Endothelial cell of hepatic sinusoid (primary cell): Measurements from ENCODE around the gene KANK2.

Experiments
- in situ Hi-C: cut with HindIII; loops from 2 replicates; pipeline ENCODE4 v1.10.0; 2017; ENCODE audit warnings: low sequenced_read_pairs

The KANK2 gene

DNA sequence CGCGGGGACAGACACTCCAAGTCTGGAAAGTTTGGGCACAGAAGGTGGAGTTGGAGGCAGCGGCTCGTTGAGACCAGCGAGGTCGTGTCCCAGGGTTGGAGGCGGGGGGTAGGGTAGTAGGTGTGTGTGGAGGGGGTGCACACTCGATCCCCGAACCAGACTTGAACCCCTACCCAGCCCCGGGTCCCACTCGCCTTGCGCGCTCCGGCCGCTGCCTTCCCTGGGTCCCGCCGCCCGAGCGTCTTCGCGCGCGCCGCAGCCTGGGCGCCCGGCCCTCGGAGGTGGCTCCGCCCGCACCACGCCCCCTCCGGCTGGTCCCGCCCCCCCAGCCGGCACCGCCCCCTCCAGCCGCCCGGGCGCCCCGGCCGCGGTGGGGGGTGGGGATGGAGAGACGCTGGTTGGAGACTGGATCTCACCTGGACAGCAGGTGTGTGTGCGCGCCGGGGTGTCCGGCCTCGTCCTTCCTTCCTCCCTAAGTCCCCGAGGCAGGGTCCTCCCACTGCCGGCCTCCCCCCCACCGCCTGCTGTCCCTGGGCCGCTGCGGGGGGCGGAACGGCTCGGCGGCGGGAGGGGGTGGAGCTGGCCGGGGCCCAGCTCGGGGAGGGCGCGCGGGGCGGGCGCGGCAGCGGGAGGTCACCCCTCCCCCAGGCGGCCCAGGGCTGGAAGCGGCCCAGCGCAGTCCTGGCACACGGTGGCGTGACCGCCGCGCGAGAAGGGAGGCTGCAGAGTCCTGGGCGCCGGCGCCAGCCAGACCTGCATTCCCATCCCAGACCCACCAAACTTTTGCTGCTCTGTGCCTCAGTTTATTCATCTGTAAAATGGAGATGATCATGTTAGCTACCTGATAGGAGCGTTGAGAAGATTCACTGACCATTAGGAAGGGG lies at the start of gene KANK2:
KANK2 (minus strand) TSS at position 255 of the 884 bp plus-strand sequence. CDS start 3,034 bp downstream, outside the sequence.
- in situ Hi-C loops: no loop called here

DNA sequence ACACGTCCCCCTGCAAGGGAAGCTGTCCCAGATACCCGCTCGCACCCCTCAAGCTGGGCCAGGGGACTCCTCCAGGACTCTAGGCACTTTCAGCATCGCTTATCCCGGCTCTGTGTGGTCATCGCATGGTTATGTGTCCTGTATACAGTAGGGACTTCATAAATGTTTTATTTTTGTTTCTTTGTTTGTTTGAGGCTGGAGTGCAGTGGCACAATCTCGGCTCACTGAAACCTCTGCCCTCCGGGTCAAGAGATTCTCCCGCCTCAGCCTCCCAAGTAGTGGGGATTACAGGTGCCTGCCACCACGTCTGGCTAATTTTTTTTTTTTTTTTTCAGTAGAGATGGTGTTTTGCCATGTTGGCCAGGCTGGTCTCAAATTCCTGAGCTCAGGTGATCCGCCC lies 49.6 kb upstream of the KANK2 start:
- in situ Hi-C loops: no loop called here

DNA sequence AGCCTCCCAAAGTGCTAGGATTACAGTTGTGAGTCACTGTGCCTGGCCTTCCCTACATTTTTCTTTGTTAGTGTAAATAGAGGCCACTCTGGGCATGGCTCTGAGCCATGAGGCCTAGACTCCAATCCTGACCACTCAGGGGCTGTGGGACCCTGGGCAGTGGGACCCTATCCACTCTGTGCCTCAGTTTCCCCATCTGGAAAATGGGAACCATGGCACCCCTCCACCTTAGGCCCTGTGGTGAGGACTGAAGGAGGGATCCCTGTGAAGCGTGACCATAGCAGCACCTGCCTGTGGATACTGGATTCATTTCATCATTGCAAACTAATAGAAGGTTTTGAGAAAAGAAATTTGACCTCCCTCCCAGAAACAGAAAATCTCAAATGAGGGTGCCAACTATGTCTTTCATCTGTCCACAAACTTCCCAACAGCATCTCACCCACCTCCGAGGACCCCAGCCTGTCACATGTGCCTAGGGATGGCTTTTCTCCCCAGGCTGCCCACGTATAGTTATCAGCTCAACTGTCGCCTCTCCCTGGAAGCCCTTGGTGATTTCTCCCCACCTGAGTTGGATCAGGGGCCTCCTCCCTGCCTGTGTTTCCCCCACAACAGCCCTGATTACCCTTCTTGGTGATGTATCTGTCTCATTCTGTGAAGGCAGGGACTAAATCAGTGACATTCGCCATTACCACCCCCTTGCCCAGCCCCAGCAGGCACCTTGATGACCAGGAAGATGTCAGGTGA lies 47.7 kb upstream of the KANK2 start:
- in situ Hi-C loops: no loop called here

DNA sequence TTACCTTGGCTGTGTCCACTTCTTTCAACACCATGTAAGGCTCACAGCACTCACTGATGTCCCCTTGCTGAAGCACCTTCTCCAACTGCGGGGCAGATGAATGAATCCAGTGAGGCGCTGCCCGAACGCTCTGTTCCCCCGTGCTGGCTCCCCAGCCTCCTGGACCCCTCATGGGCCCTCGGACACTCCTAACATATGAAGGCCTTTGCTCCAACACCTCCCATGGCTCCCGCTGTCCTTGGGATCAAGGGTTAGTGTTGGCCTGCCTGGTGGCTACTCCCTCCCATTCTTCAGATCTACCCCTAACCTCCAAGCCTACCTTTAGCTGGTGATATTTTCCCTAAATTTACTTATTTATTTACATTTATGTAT lies 46.4 kb upstream of the KANK2 start:
- in situ Hi-C loops: no loop called here

DNA sequence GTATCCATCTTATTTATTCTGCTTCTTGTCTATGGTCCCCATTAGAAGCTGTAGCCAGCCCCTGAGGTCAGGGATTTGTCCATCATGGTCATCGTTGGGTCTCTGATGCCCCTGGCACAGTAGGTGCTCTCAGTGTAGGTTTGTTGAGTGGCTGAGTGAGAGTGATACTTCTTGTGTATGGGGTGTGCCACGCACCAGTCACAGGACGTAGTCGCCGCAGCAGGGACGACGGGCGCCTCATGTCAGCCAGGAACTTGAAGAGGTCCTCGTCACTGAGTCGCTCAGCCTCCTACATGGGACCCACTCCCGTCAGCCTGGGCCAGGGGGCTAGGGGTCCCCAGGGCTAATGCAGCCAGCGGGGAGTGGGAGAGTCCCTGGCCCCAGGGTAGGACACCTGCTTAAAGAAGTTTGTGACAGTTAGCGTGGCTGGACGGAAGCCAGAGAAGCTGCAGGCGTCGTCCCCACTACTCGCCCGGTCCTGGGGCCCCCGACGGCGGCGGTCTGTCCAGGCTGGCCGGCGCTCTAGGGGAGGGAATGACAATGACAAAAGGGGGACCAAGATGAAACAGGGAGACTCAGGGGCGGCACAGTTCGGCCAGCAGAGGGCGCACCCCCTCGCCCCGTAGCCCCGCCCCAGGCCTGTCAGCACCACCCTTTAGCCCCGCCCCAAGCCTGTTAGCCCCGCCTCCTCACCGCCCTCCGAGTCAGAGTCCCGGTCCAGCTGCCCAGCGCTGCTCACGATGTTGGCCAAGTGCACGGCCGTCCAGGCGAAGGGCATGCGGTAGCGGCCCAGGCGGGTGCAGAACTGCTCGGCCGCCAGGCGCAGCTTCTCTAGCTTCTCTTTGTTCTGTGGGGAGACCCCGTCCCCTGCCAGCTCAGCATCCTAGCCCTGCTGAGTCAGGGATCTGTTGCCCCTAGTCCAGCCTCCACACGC lies 45.8 kb upstream of the KANK2 start:
- in situ Hi-C loops: no loop called here

DNA sequence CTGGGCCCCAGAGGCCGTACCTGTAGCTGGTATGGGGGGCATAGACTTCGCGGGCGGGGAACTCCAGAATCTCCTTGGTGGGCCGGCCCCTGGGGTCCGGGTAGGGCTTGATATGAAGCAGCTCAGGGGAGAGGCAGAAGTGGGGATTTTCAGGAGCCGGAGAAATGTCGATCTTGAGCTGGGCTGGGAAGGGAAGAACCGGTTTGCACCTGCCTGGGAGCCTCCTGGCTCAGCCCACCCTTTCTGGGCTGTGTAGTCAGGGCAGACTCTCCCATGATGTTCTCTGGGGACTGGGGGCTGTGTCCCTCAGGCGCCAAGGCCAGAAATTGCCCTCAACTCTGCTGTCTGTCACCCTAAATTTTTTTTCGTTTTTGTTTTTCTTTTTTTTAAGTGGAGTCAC lies 44.7 kb upstream of the KANK2 start:
- in situ Hi-C loops: no loop called here

DNA sequence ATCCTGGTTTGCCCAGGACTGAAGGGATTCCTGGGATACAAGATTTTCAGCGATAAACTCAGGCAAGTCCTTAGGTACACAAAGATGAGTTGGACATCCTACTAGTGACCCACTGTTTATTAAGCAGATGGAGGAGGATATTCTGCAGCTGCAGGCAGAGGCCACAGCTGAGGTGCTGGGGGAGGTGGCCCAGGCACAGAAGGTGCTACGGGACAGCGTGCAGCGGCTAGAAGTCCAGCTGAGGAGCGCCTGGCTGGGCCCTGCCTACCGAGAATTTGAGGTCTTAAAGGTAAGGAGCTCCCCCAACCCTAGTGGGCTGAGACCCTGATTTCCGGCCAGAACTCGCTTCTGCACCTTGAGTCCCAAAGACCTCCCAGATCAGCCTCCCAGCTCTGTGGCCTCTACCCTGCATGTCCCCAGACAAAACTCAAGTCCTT lies 42.7 kb upstream of the KANK2 start:
- in situ Hi-C loops: no loop called here

DNA sequence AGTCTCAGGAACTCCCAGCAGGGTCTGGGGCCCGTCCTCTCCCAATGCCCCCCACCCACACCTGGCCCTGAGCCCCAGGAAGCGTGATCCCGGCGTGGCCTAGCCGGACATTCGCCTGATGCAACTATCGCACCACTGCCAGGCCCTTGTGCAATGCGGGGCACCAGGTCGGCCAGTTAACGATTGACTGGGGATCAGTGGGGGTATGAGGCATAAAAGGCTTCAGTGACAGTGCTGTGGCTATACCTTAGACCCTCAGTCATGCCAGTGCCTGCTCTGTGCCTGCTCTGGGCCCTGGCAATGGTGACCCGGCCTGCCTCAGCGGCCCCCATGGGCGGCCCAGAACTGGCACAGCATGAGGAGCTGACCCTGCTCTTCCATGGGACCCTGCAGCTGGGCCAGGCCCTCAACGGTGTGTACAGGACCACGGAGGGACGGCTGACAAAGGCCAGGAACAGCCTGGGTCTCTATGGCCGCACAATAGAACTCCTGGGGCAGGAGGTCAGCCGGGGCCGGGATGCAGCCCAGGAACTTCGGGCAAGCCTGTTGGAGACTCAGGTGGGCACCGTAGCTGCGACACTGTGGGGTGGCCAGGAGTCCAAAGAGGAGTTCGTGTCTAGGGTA lies 42.1 kb upstream of the KANK2 start, which contains the start of gene ANGPTL8:
ANGPTL8 (plus strand) TSS at position 243 of the 624 bp plus-strand sequence; CDS start at position 262, 19 bp downstream.
- in situ Hi-C loops: no loop called here

DNA sequence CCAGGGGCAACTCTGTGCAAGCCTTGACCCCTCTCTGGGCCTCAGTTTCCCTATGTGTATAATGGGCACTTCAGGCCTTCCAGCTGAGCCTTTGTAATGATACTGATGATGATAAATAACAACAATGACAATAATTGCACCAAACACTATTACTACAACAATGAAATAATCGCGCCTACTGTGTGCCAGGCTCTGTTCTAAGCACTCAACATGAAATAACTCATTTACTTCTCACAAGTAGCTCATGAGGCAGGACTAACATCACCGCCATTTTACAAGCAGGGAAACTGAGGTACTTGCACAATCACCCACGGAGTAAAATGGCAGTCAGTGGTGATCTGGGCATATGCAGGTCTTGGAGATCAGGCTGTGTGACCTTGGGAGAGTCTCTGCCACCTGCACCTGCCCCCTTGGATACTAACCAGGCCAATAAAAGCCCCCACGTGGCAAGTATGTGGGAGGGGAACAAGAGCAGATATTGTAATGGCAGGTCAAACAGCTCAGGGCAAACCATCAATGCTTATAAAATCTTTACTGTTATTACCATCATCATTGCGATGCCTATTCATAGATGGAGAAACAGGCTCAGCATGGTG lies 41.5 kb upstream of the KANK2 start:
- in situ Hi-C loops: no loop called here

DNA sequence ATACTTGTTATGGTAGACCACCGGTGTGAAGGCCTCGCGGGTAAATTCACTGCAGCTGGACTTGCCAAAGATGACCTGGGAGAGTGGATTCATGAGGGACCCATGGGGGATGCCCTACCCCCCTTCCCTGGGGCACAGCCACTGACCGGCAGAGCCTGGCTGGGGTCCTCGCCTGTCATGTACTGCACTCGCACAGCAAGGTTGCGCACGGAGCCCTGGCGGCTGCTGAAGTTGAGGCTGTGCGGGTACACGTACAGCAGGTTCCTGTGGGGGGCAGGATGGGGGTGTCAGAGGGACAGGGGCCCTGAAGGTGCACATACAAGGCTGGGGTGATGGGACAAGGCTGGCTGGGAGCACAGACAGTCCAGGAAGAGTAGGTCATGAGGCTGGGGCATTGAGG lies 40.7 kb upstream of the KANK2 start:
- in situ Hi-C loops: no loop called here

DNA sequence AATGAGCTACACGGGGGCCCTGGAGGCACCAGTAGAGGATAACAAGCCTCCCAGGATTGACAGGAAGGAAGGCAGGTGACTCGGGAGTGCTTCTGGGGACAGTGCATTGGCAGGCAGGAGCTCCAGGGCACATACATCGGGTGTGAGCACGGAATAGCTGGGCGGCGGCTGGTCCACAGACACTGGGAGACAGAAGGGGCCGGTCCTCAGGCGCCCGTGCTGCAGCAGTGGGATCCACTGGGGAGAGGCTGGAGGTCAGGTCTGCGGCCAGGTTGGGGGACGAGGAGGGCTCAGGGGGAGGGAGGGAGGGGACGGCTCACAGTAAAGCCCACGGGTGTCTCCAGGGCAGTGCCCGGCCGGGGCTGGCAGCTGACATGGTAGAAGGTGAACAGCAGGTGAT lies 40.0 kb upstream of the KANK2 start:
- in situ Hi-C loops: no loop called here

DNA sequence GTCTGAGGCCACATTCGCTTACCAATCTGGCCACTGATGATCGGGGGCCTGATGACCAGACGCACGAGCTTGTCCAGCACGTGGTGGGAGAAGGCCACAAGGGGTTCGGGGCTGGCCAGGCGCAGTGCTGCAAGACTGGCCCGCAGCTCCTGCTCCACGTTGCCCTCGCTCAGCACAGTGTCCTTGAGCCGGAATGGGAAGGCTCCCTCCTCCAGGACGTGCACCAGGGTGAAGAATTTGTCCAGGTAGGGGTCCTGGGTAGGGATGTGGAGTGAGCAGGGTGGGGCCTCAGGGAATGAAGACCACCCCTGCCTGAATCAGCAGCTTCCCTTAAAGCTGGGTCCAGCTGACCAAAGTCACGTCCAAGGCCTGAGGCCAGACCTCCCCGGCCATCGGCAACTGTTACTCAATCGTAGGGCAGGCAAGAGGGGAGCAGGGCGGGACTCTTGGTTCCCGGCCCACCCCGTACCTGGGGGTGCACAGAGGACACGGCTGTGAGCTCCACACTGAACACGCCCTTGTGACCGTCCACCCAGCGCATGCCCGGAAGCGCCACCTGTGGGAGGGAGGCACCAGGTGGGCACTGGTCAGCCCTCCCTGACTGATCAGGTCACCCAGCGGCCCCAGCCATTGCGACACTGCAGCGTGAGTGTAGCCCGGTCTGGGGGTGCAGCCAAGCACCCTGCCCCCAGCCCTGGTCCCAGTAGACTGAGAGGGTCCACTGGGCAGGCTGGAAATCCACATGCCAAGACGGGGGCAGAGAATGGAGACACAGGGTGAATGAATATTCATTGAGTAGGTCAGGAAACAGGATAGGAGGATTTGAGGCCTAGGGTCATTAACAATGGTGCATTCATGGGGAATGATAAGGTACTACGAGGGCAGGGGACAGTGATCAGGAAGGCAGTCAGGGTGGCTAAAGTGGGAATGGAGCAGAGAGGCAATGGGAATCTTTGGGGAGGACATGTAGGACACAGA lies 39.3 kb upstream of the KANK2 start:
- in situ Hi-C loops: no loop called here

DNA sequence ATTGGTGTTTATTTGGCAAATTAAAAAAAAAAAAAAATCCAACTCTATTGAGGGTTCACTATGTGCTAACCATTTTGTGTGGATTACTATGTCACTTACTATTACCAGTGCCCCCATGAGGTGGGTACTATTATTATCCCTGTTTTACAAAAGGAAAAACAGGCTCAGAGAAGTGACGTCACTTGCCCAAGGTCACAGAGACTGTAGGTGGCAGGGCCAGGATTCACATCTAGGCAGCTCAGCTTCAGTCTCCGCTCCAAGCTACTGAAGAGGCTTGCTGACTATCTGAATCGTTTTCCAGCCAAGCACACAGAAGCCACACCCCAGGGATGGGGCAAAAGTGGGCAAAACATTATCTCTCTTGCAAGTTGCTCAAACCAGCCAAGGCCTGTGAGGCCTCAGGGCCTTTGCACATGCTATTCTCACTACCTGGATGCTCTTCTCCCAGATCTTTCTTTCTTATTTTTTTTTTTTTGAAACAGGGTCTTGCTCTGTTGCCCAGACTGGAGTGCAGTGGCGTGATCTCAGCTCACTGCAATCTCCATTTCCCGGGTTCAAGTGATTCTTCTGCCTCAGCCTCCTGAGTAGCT lies 37.2 kb upstream of the KANK2 start:
- in situ Hi-C loops: no loop called here

DNA sequence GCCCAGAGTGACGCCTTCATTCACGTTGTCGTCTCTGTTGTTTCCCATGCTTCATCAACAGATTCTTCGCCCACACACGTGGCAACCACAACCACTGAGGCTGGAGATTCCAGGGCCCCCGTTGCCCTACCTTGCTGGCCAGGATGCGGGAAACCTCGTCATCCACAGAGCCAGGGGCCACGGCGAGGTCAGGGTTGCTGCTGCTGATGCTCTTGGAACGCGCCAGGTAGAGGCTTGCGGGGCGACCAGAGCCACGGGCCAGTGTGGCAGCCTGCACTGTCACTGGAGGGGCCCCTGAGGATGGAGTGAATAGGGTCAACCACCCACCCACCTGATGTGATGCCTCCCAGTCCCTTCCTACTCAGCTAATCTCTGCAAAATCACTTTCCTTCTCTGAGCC lies 35.7 kb upstream of the KANK2 start:
- in situ Hi-C loops: no loop called here

DNA sequence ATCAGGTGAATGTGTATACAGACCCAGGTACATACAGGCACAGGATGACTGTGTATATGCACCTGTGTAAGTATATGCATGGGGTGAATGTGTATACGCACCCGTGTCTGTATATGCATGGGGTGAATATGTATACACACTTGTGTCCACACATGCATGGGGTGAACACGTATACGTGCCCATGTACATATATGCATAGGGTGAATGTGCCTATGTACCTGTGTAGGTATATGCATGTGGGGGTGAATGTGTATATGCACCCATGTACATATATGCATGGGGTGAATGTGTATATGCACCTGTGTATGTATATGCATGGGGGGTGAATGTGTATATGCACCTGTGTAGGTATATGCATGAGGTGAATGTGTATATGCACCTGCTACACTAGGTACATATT lies 35.2 kb upstream of the KANK2 start:
- in situ Hi-C loops: no loop called here

DNA sequence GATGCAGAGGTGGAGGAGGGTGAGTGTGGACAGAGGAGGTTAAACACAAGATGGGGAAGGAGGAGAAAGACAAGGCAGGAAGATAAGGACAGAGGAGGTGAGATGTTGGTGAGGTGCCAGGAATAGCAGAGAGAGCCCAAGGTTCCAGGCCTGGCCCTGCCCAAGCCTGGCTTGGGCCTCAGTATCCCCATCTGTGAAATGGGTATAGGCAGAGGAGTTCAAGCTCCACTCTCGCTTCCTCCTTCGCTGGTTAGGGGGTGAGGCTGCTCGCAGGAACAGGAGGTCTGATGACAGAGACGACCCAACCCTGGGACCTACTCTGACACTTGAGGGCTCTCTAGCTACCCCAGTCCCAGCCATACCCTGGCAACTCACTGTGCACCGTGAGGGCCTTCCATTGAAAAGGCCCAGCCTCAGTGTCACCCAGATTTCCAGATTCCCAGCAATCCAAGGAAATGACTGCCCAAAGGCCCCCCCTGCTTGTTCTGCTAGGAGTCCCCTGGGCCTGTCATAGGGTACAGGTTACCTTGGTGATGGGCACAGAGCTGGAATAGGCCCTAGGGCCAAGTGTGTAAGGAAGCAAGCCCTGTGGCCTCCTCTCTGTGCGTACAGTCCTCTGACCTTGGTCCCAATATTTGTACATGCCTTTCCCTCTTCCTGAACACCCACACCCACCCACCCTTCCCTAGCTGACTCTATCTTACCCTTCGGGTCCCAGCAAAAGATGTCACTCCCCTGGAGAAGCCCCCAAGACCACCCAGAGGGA lies 33.5 kb upstream of the KANK2 start:
- in situ Hi-C loops: no loop called here

DNA sequence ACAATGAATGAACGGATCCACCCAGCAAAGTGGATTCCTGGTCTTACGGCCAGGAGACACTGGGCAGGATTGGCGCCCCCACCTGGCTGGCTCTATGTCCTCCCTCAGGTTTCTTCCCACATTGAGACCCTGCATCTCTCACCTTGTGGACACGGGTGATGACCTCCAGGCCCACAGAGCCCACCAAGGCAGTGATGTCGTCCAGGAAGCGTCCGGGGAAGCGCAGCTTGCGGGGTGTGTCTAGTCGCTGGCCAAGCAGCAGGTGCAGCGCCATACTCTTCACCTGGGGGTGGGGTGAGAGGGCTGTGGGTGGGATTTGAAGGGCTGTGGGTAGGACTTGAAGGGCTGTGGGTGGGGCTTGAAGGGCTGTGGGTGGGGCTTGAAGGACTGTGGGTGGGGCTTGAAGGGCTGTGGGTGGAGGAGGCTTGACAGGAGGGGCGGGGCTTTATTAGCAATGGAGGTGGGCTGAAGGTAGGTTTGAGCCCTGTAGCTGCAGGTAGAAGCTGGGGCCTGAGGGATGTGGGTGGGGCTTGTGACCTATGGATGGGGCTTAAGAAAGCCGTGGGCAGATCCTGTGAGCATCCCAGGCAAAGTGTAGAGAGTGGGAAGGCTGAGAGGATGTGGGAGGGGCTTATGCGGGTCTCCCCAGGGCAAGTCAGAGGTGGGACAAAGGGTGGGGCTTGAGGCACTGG lies 30.0 kb upstream of the KANK2 start:
- in situ Hi-C loops: no loop called here
